K562 (cell line): ENCODE measurements around the gene MIDN. TPM values are rescaled to one million over a fixed set of nuclear protein-coding genes. Genes with fewer than 3 reads are reported as not detected.

ENCODE experiments used
- ATAC-seq: fragments of 200-7000 bp; cut with Tn5 transposase; 3 replicates; pipeline ENCODE4 v1.9.1; 2020; ENCODE audit warnings: moderate library complexity
- BruUV-seq: library from RNA; stranded (reverse); fragments of 400-500 nt; replicated peaks from 2 replicates; lab custom pipeline; 2021; lab: Mats Ljungman, UMichigan
- CTCF ChIA-PET: fragments of 300-600 bp; formaldehyde crosslinking; extraction: SDS; loops from one replicate; lab custom pipeline; 2021; ENCODE audit warnings: low intra/inter-chr PET ratio; lab: Yijun Ruan, JAX
- POLR2A ChIA-PET: fragments of 300-600, 350-650 bp; sonication (Branson Sonifier 250); formaldehyde crosslinking; extraction: SDS; loops from one replicate; lab custom pipeline; 2021; ENCODE audit warnings: antibody characterized with exemption, inconsistent platforms; lab: Yijun Ruan, JAX
- DNase-seq, 4 experiments: peaks; one replicate each; pipeline versions ENCODE4 v3.0.0 to v3.0.0-alpha.2; 2011 to 2018; ENCODE audit warnings: low spot score in 3 of 4, mixed read lengths in 3 of 4; ENCODE audit errors: extremely low read depth in 1 of 4
- FAIRE-seq: peaks from 2 replicates; lab custom pipeline; 2011; peaks lifted over from hg19 to GRCh38; lab: Jason Lieb, UNC
- H2AFZ ChIP-seq: 2 replicates; pipeline ENCODE4 v1.6.0; 2011; ENCODE audit warnings: low read depth, low read length, control low read depth, inconsistent platforms
- H3K27ac ChIP-seq: fragments of 200-600 bp; 3 replicates; pipeline ENCODE4 v1.8.0; 2011; ENCODE audit warnings: low read depth, mild to moderate bottlenecking, control low read depth, inconsistent platforms, low read length, moderate library complexity, mixed read lengths; ENCODE audit errors: extremely low read depth
- H3K27me3 ChIP-seq, 2 experiments: fragments of 300-600 bp in 1 of 2; 2 replicates in 1 of 2; 3 replicates in 1 of 2; pipeline versions ENCODE4 v1.6.0 to v1.8.0; 2011; ENCODE audit warnings: inconsistent platforms in 2 of 2, low read length in 2 of 2, mild to moderate bottlenecking in 1 of 2, mixed read lengths in 1 of 2, moderate library complexity in 1 of 2; ENCODE audit not compliant: control insufficient read depth in 2 of 2, insufficient read depth in 2 of 2
- H3K36me3 ChIP-seq: fragments of 300-600 bp; 3 replicates; pipeline ENCODE4 v1.8.0; 2011; ENCODE audit warnings: mild to moderate bottlenecking, low read length, inconsistent platforms; ENCODE audit not compliant: control insufficient read depth, insufficient read depth
- H3K4me1 ChIP-seq, 2 experiments: fragments of 200-600 bp in 1 of 2; replicated peaks in 1 of 2; 2 replicates in 1 of 2; 3 replicates in 1 of 2; pipeline versions ENCODE4 v1.5.1 to v1.8.0; 2011; ENCODE audit warnings: inconsistent platforms in 2 of 2, low read length in 2 of 2, mild to moderate bottlenecking in 1 of 2, mixed read lengths in 1 of 2, moderate library complexity in 1 of 2; ENCODE audit not compliant: control insufficient read depth in 2 of 2, insufficient read depth in 2 of 2
- H3K4me2 ChIP-seq: 2 replicates; pipeline ENCODE4 v1.6.1; 2011; ENCODE audit warnings: low read length, control low read depth, inconsistent platforms, mixed read lengths; ENCODE audit not compliant: insufficient read depth
- H3K4me3 ChIP-seq: fragments of 200-600 bp; sonication (generic), shearing (Covaris generic); 2 replicates; pipeline ENCODE4 v1.5.1; 2016; ENCODE audit warnings: control low read depth, inconsistent platforms
- H3K79me2 ChIP-seq: fragments of 200-600 bp; 3 replicates; pipeline ENCODE4 v1.8.0; 2011; ENCODE audit warnings: low read length, inconsistent platforms; ENCODE audit not compliant: control insufficient read depth, insufficient read depth
- H3K9ac ChIP-seq, 2 experiments: 2 replicates each; pipeline versions ENCODE4 v1.6.0 to v1.6.1; 2011; ENCODE audit warnings: low read depth in 2 of 2, low read length in 2 of 2, control low read depth in 1 of 2, inconsistent platforms in 1 of 2, mild to moderate bottlenecking in 1 of 2, mixed read lengths in 1 of 2; ENCODE audit not compliant: insufficient read depth in 1 of 2
- H3K9me1 ChIP-seq: one replicate; pipeline ENCODE4 v1.6.0; 2011; ENCODE audit warnings: inconsistent platforms, mild to moderate bottlenecking, low read length, moderate library complexity; ENCODE audit not compliant: control insufficient read depth, insufficient read depth
- H3K9me3 ChIP-seq: replicated peaks from 2 replicates; pipeline ENCODE4 v1.5.1; 2011; ENCODE audit warnings: low read depth, low read length, inconsistent platforms; ENCODE audit not compliant: control insufficient read depth, insufficient read depth
- H4K20me1 ChIP-seq: replicated peaks from 2 replicates; pipeline ENCODE4 v1.6.1; 2011; ENCODE audit warnings: low read length, inconsistent platforms, mixed read lengths; ENCODE audit not compliant: control insufficient read depth, insufficient read depth
- BCOR ChIP-seq: fragments of 450-650 bp; IDR thresholded peaks from 2 replicates; pipeline ENCODE4 v1.6.1; 2016
- KDM1A ChIP-seq, 2 experiments: fragments of 450-650 bp; IDR thresholded peaks; 2 replicates each; pipeline ENCODE4 v1.6.1; 2016; ENCODE audit warnings: mild to moderate bottlenecking in 2 of 2
- RFX7 ChIP-seq: fragments of 250-450 bp; sonication (Bioruptor Pico); IDR thresholded peaks from 2 replicates; pipeline ENCODE4 v1.5.1; 2021; ENCODE audit warnings: mild to moderate bottlenecking
- YY1 ChIP-seq, 3 experiments: IDR thresholded peaks; 2 replicates each; pipeline ENCODE4 v1.6.1; 2011; ENCODE audit warnings: low read length in 2 of 3, mild to moderate bottlenecking in 2 of 3, moderate library complexity in 2 of 3, borderline replicate concordance in 1 of 3, control low read depth in 1 of 3, low read depth in 1 of 3; ENCODE audit not compliant: insufficient read depth in 3 of 3, insufficient replicate concordance in 2 of 3, control insufficient read depth in 1 of 3, insufficient read length in 1 of 3; ENCODE audit errors: extremely low read depth in 1 of 3
- ZNF507 ChIP-seq: conservative IDR thresholded peaks from 2 replicates; pipeline ENCODE4 v1.6.1; 2017; ENCODE audit warnings: missing genetic modification characterization, missing compliant biosample characterization
- ZNF583 ChIP-seq: fragments of 250-450 bp; sonication (Bioruptor Pico); IDR thresholded peaks from 2 replicates; pipeline ENCODE4 v1.4.0; 2020
- WGBS: fragments of 100-300 bp; shearing (Covaris generic); methylation state at CpG from one replicate; pipeline ENCODE4 v1.1.6; 2016; ENCODE audit warnings: low coverage, mixed read lengths; ENCODE audit not compliant: insufficient coverage; ENCODE audit errors: missing lambda C conversion rate; 5-methylcytosine and 5-hydroxymethylcytosine counted together
- in situ Hi-C: fragments of 300-500 bp; cut with MboI; formaldehyde crosslinking; loops from 4 replicates; pipeline ENCODE4 v1.15.0; 2018; ENCODE audit warnings: inconsistent platforms, mixed read lengths
- intact Hi-C: fragments of 100-400 bp; cut with micrococcal nuclease; formaldehyde crosslinking; loops from 2 replicates; pipeline ENCODE4 v1.14.2; 2022
- polyA plus RNA-seq, 8 experiments: library from polyadenylated mRNA; depleted of rRNA in 4 of 8; stranded (reverse) in 5 of 8; unstranded in 3 of 8; fragments of >200 nt; fragmentation: Nextera tagmentation in 2 of 8; fragmentation: Illumina TruSeq in 1 of 8; extraction: Ambion mirVana in 2 of 8; extraction: Trizol in 1 of 8; gene quantifications; 2 replicates each; pipeline versions ENCODE4 v1.2.1 to v1.2.3, GENCODE V29; 2011 to 2014; ENCODE audit warnings: inconsistent platforms in 1 of 8, missing spikeins in 1 of 8
- total RNA-seq, 7 experiments: library from RNA; depleted of rRNA in 6 of 7; stranded (reverse); fragments of >200 nt in 6 of 7; fragmentation: Illumina TruSeq in 2 of 7; extraction: Trizol in 2 of 7; gene quantifications; 2 replicates each; pipeline versions ENCODE4 v1.2.1 to v1.2.3, GENCODE V29; 2011 to 2021; ENCODE audit warnings: low replicate concordance in 1 of 7

The MIDN gene
- total and polyA plus RNA-seq, 9 of the 15 experiments (the other 6 are each of a cell fraction or from before 2014, with no cell fraction given), result 0.17 to 120 (median 10.1) TPM

DNA sequence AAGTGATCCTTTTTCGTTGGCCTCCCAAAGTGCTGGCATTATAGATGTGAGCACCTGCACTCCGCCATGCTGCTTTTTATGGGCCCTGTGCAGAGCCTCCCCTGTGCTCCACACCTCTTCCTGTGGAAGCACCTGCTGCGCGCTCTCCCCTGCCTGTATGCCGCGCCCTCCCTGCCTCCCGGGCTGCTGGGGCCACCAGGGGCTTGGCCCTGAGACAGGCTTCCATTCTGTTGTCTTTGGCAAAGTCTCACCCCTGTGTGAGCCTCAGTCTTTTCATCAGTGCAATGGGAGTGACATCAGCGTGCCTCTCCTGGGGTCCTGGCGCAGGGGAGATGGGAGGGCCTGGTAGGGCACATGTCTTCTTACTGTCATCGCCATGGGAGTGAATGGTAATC is 28.2 kb downstream of the MIDN start:
- ChIA-PET POLR2A (interaction anchor here (0.7 to 2.2 kb wide), 3 partner anchors 7 to 164 kb away, joined by 3 to 7 read pairs (median 3); partner anchors contain the start of gene CIRBP), CTCF (interaction anchor here (0.7 kb wide), 1 partner anchor 49 kb away, joined by 3 read pairs; no protein-coding TSS in a partner anchor)
- Histone ChIP-seq H3K4me3 (peak overlapping the region; percentile 68), H3K9me1 (no peaks in the 10 kb centered on the region), H3K9ac (peak overlapping the region; percentile 90 to 92), H3K4me2 (peak overlapping the region; percentile 88), H3K27ac (peak overlapping the region; percentile 92), H3K79me2 (peaks cover 53% of the 10 kb centered on the region), H3K36me3 (peaks cover 75% of the 10 kb centered on the region), H3K9me3 (no peaks in the 10 kb centered on the region), H2AFZ (no peak overlapping the region), H3K4me1 (peaks cover 42 to 93% of the 10 kb centered on the region in 2 experiments), H3K27me3 (no peaks in the 10 kb centered on the region), H4K20me1 (peaks cover 18% of the 10 kb centered on the region)
- in situ Hi-C loops (loop anchor here (5.0 kb wide), 1 partner anchor 106 kb away; the partner anchor contains the start of gene NDUFS7), intact Hi-C loops (loop anchor here (10.0 kb wide), 1 partner anchor 168 kb away; no protein-coding TSS in a partner anchor)
- 43% methylated on average over 10 of the region's 10 CpGs for WGBS
- TF ChIP-seq YY1 (IDR thresholded peaks at IDR 0.05; ENCODE audit: borderline replicate concordance in 1 of 3, control insufficient read depth in 1 of 3, extremely low read depth in 1 of 3, insufficient read depth in 3 of 3, insufficient read length in 1 of 3, insufficient replicate concordance in 2 of 3, low read depth in 1 of 3, low read length in 2 of 3), result peak in 1 of 3 experiments; percentile 12
- TF ChIP-seq RFX7, result no peak
- no peak for TF ChIP-seq ZNF507 (tag)
- TF ChIP-seq KDM1A (IDR thresholded peaks at IDR 0.05), result peak in 1 of 2 experiments; percentile 71
- peak; percentile 76 for TF ChIP-seq BCOR
- no peak for TF ChIP-seq ZNF583 (CRISPR knock-in tag)
- no peak for ATAC-seq
- BruUV-seq, result no TSS peak
- no peak for DNase-seq
- FAIRE-seq, result peak; percentile 6
